GM19099 (cell line): Measurements from ENCODE around the gene MTUS2.

Experiments
- POLR2A ChIP-seq: IDR thresholded peaks from 3 replicates; pipeline ENCODE4 v1.6.1; 2011; ENCODE audit warnings: low read depth; ENCODE audit not compliant: insufficient read length; ENCODE audit errors: extremely low read depth

MTUS2 gene

GRCh38 chr13:29532821-29533220 is 712.7 kb downstream of the MTUS2 start:
- TF ChIP-seq POLR2A, result no peak

GRCh38 chr13:29534083-29534482 is 713.9 kb downstream of the MTUS2 start:
- TF ChIP-seq POLR2A, result no peak

GRCh38 chr13:29535663-29536655 is 715.8 kb downstream of the MTUS2 start:
- no peak for TF ChIP-seq POLR2A

GRCh38 chr13:29536853-29537252 is 716.7 kb downstream of the MTUS2 start:
- no peak for TF ChIP-seq POLR2A

- TF ChIP-seq POLR2A, result no peak
Measured at GRCh38 chr13:29537736-29538651, 717.9 kb downstream of the MTUS2 start.

- no peak for TF ChIP-seq POLR2A
Measured at GRCh38 chr13:29538652-29539040, 718.5 kb downstream of the MTUS2 start.

GRCh38 chr13:29539856-29540255 is 719.7 kb downstream of the MTUS2 start:
- TF ChIP-seq POLR2A, result no peak

GRCh38 chr13:29540334-29540733 is 720.2 kb downstream of the MTUS2 start:
- no peak for TF ChIP-seq POLR2A

GRCh38 chr13:29540799-29541198 is 720.7 kb downstream of the MTUS2 start:
- TF ChIP-seq POLR2A, result no peak

- TF ChIP-seq POLR2A, result no peak
Measured at GRCh38 chr13:29541400-29541799, 721.3 kb downstream of the MTUS2 start.

GRCh38 chr13:29542381-29542780 is 722.2 kb downstream of the MTUS2 start:
- no peak for TF ChIP-seq POLR2A

- TF ChIP-seq POLR2A, result no peak
Measured at GRCh38 chr13:29543230-29544215, 723.4 kb downstream of the MTUS2 start.

GRCh38 chr13:29545988-29546387 is 725.8 kb downstream of the MTUS2 start:
- no peak for TF ChIP-seq POLR2A

- no peak for TF ChIP-seq POLR2A
Measured at GRCh38 chr13:29546662-29547061, 726.5 kb downstream of the MTUS2 start.

GRCh38 chr13:29547153-29547552 is 727.0 kb downstream of the MTUS2 start:
- no peak for TF ChIP-seq POLR2A

- no peak for TF ChIP-seq POLR2A
Measured at GRCh38 chr13:29548722-29549121, 728.6 kb downstream of the MTUS2 start.
